ENCODE data around the gene CRLF1. TPM values are rescaled to one million over a fixed set of nuclear protein-coding genes. Genes with fewer than 3 reads are reported as not detected.

The CRLF1 gene
- total and polyA plus RNA-seq, 12 donors = 0.68 to 161 (median 5.4) TPM

Other genes starting within 250 kb of the CRLF1 start
- 1 to 10 TPM in 4 of 10 donors, under 1 TPM in 6; 0.44 to 2.5 (median 0.79) TPM for gene GDF15, start 220.6 kb downstream of the CRLF1 start, total RNA-seq
- gene GDF15, start 220.6 kb downstream of the CRLF1 start, polyA plus RNA-seq = under 1 TPM; 0.44 to 0.62 TPM
- gene LRRC25, start 209.2 kb downstream of the CRLF1 start, total RNA-seq = 10 to 100 TPM in 1 of 10 donors, 1 to 10 TPM in 7, under 1 TPM in 2; 0.57 to 13.3 (median 1.8) TPM
- 1 to 10 TPM; 1.1 to 2.2 TPM for gene LRRC25, start 209.2 kb downstream of the CRLF1 start, polyA plus RNA-seq
- 10 to 100 TPM; 17.6 to 47.1 (median 27.3) TPM for gene SSBP4, start 187.4 kb downstream of the CRLF1 start, total RNA-seq
- gene SSBP4, start 187.4 kb downstream of the CRLF1 start, polyA plus RNA-seq = 10 to 100 TPM; 41.3 to 51.6 TPM
- 10 to 100 TPM; 12.6 to 40.7 (median 18.0) TPM for gene ISYNA1, start 168.7 kb downstream of the CRLF1 start, total RNA-seq
- gene ISYNA1, start 168.7 kb downstream of the CRLF1 start, polyA plus RNA-seq = 100 to 1,000 TPM in 1 of 2 donors, 10 to 100 TPM in 1; 21.4 to 137 TPM
- 10 to 100 TPM in 2 of 10 donors, 1 to 10 TPM in 8; 5.7 to 13.1 (median 7.5) TPM for gene ELL, start 84.7 kb downstream of the CRLF1 start, total RNA-seq
- 1 to 10 TPM; 4.0 to 6.7 TPM for gene ELL, start 84.7 kb downstream of the CRLF1 start, polyA plus RNA-seq
- 100 to 1,000 TPM; 132 to 196 (median 151) TPM for gene FKBP8, start 63.2 kb downstream of the CRLF1 start, total RNA-seq
- 100 to 1,000 TPM; 153 to 308 TPM for gene FKBP8, start 63.2 kb downstream of the CRLF1 start, polyA plus RNA-seq
- 10 to 100 TPM; 35.6 to 63.9 (median 45.6) TPM for gene KXD1, start 48.9 kb downstream of the CRLF1 start, total RNA-seq
- gene KXD1, start 48.9 kb downstream of the CRLF1 start, polyA plus RNA-seq = 10 to 100 TPM; 41.2 to 88.6 TPM
- 100 to 1,000 TPM; 634 to 883 (median 716) TPM for gene UBA52, start 34.9 kb downstream of the CRLF1 start, total RNA-seq
- 1,000 to 10,000 TPM; 1,270 to 1,276 TPM for gene UBA52, start 34.9 kb downstream of the CRLF1 start, polyA plus RNA-seq
- 10 to 100 TPM; 63.4 to 96.3 (median 68.7) TPM for gene REX1BD, start 18.0 kb downstream of the CRLF1 start, total RNA-seq
- 100 to 1,000 TPM in 1 of 2 donors, 10 to 100 TPM in 1; 58.5 to 107 TPM for gene REX1BD, start 18.0 kb downstream of the CRLF1 start, polyA plus RNA-seq
- gene TMEM59L, start 6.1 kb upstream of the CRLF1 start, total RNA-seq = 1 to 10 TPM in 5 of 10 donors, under 1 TPM in 5; 0.13 to 4.5 (median 0.89) TPM
- gene TMEM59L, start 6.1 kb upstream of the CRLF1 start, polyA plus RNA-seq = 10 to 100 TPM in 1 of 2 donors, 1 to 10 TPM in 1; 2.5 to 13.8 TPM
- gene KLHL26, start 30.2 kb upstream of the CRLF1 start, total RNA-seq = 1 to 10 TPM; 4.6 to 8.2 (median 6.3) TPM
- gene KLHL26, start 30.2 kb upstream of the CRLF1 start, polyA plus RNA-seq = 1 to 10 TPM; 3.4 to 4.6 TPM
- gene CRTC1, start 76.9 kb upstream of the CRLF1 start, total RNA-seq = 10 to 100 TPM in 3 of 10 donors, 1 to 10 TPM in 7; 6.5 to 11.8 (median 9.3) TPM
- gene CRTC1, start 76.9 kb upstream of the CRLF1 start, polyA plus RNA-seq = 1 to 10 TPM; 3.2 to 8.6 TPM
- 1 to 10 TPM in 3 of 10 donors, under 1 TPM in 5, not detected in 2; 0.13 to 5.9 (median 0.43) TPM for gene COMP, start 184.5 kb upstream of the CRLF1 start, total RNA-seq
- gene COMP, start 184.5 kb upstream of the CRLF1 start, polyA plus RNA-seq = 1 to 10 TPM in 1 of 2 donors, under 1 TPM in 1; 0.29 to 2.4 TPM
- 10 to 100 TPM; 32.3 to 44.3 (median 37.5) TPM for gene UPF1, start 225.2 kb upstream of the CRLF1 start, total RNA-seq
- 10 to 100 TPM; 25.2 to 36.7 TPM for gene UPF1, start 225.2 kb upstream of the CRLF1 start, polyA plus RNA-seq